Muscle of arm (tissue), 12 donors: ENCODE data around the gene KCNC4. TPM values are rescaled to one million over a fixed set of nuclear protein-coding genes. Genes with fewer than 3 reads are reported as not detected.

Experiments used
- DNase-seq: peaks from one replicate; pipeline ENCODE4 v3.0.0-alpha.2; 2013
- polyA plus RNA-seq, 12 donors: library from polyadenylated mRNA; unstranded; fragments of 120-200 nt; gene quantifications; one replicate each; pipeline ENCODE4 v1.2.1, GENCODE V29; 2013; ENCODE audit not compliant: insufficient read length in 12 of 12

Gene KCNC4
- polyA plus RNA-seq, 12 donors, result 4.7 to 21.9 (median 7.6) TPM; not detected in 1

DNA sequence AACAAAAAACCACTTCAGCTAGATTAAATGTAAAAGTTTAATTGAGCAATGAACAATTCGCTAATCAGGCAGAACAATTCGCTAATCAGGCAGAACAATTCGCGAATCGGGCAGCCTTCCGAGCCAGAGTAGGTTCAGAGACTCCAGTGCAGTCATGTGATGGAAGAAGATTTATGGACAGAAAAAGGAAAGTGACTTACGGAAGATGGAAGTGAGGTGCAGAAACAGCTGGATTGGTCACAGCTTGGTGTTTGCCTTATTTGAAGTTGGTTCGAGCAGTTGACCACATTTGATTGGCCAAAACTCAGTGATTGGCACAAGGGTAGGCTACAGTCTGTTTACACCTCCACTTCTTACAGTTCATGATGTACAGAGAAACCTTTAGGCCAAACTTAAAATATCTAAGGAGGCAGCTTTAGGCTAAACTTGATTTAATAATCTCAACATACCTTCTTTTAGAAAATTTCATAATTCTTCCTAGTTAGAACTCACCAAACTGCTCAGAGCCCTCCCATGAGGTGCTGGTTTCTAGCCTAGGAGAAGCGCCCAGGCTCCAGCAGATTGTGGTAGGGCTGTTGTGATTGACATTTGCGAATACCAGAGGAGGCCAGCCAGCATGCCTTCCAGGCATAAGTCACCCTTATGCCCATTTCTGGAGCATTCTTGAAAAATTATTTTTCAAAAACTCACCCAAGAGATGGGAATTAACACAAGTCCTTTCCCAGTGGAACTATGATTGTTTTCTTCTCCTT is 22.8 kb upstream of the KCNC4 start:
- DNase-seq, result no peak

DNA sequence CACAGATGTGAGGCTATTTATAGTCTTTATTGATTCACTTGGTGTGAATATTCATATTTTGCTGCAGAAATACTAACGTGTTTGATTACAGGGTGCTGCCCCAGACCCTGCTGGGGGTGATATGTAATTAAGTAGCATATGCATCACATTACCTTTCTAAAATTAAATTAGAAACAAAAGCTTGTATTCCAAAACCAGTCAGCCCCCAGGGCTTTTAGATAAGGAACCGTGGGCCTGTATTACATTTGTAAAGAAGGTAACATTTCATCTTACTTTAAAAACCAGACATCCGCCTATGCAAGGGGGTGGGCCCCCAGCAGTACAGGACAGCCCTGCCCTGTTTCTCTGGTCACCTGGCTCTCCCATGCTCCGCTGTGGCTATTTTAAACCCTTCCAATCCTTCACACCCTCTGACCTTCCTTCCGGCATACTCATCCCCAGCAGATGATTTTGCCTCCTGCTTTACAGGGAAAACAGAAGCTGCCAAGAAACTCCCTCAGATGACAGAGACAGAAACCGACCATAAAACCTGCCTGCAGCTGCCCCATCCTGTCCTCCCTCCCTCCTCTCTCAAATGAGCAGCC is 22.0 kb upstream of the KCNC4 start:
- DNase-seq, result no peak

DNA sequence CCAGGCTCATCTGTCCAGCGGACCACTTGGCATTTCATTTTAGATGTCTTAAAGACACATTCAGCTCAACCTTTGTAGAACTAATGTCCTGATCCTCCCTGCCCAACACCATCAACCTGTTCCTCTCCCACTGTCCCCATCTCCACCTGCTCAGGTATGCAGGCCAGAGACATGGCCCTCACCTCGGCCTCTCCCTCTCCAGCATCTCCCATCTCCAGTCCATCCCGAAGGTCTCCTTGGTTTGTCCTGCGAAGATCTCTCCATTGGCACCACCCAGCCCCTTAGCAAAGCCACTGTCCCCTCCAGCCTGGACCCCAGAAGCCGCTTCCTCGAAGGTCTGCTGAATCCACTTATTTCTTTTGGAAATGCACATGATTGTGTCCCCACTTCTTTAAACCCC is 20.9 kb upstream of the KCNC4 start:
- DNase-seq, result no peak

DNA sequence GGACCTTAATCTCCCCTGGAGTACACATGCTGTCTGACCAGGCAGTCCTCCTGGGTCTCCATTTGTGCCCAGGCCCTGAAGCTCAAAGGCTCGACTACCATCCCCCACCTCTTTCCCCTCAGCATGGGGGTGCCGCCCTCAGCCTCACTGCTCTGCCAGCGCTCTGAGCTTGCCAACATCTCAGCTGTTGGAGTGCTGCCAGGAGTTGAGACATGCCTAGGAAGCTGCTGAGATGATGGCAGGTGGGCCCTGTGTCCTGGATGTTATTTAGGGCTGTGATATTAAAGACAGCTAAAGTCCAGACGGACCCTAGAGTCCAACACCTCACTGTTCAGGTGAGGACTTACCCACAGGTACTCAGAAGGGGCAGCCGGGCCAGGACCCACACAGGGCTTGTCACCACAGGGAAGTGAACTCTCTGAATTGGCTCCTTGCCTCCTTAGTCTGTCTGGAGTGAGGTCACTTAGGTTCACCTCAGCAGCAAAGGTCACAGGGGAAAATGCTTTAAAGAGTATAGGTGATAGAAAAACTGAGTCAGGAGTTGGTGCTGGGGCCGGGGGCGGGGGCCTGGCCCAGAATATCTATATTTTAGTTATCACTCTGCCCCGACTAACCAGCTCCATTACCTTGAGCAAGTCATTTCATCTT is 19.7 kb upstream of the KCNC4 start:
- DNase-seq, result no peak

DNA sequence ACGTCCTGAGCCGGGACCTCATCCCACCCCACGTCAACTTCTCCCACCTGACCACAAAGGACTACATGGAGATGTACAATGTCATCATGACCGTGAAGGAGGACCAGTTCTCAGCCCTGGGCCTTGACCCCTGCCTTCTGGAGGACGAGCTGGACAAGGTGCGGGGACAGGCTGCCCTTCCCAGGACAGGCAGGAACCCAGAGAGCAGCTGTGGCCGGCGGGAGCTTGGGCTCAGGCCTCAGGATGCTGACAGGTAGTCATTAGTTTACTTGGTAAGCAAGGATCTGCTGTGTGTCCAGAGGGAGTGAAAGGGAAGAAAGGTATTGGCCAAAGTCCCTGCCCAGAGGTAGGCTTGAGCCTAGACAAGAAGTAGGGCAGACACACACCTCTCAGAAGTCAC is 17.6 kb upstream of the KCNC4 start:
- no peak for DNase-seq

DNA sequence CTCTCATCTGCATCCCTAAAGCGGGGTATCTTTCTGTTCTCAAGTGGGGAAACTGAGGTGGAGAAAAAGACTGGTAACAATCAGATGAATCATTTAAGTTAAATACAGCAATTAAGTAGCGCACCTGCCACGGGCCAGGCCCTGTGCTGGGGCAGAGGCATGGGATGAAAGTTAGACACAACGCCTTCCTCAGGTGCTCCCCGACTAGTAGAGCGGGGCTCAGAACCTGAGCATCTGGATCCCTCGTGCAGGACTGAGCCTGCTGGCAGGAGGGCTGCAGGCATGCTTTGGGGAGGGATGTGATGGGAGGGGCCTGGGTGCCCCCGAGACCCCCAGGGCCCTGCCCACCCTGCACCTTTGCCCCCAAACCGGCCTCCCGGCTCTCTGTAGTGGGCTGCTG is 14.9 kb upstream of the KCNC4 start:
- no peak for DNase-seq

DNA sequence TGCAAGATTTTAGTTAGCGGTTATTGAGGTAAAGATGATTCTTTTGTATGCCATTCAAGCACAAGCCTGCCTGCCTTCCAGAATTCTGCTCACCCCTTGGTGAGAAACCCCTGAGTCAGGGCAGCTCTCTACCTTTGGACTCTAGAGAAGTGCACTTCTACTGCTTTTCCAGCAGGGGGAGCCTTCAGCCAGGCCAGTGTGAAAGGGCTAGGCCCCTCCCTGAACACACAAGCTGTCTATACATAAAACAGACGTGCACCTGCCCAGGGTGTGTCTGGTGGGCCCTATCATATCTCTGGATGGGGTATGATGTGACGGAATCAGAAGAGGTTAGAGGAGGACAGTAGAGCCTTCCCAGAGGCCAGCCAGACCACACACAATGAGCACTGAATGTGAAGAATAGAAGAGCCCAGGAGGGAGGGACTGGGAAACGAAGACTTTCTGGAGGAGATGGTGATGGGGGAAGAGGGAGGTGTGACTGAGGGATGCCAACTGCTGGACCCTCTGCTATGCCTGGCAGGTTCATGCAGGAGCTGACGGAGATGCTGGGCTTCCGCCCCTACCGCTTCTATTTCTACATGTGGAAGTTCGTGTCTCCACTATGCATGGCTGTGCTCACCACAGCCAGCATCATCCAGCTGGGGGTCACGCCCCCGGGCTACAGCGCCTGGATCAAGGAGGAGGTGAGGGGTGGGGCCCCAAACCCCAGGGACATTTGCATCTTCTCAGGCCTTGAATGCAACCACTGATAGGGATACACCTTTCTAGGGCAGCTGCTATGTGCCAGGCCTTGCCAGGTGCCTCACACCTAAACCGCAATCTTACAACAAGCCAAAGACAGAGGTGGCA is 13.0 kb upstream of the KCNC4 start:
- DNase-seq, result no peak

DNA sequence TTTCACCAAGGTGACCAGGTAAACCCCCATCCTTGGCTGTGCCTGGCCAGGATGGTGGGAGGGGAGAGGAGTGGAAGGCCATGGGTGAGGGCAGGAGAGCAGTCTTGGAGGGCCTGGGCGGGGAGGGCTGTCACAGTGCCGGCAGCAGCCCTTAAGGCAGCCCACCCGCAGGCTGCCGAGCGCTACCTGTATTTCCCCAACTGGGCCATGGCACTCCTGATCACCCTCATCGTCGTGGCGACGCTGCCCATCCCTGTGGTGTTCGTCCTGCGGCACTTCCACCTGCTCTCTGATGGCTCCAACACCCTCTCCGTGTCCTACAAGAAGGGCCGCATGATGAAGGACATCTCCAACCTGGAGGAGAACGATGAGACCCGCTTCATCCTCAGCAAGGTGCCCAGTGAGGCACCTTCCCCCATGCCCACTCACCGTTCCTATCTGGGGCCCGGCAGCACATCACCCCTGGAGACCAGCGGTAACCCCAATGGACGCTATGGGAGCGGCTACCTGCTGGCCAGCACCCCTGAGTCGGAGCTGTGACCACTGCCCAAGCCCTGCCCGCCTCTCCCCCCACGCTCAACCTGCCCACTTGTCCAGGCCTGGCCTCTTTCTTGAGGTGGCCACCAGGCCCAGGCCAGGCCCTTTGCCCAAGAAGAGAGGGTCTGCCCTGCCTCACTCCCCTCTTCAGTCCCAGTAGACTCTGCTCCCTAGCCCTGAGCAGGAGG is 12.0 kb upstream of the KCNC4 start:
- no peak for DNase-seq

DNA sequence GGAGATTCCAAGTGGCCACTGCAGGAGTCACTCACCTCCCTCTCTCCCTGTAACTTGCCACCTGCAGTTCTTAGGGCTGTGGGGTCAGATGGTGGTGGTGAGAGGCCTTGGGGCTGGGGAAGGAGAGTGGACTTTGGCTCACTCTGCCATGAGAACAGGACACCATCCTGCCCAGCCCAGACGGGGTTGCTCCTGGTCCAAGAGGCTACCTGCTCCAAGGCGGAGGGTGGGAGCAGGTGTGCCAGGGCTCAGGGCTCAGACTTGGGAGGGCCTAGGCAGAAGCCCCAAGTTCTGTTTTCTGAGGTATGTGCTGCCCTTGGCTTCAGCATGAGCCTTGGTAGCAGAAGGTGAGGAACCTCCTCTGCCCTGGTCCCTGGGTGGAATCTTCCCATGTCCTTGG is 11.4 kb upstream of the KCNC4 start:
- no peak for DNase-seq

DNA sequence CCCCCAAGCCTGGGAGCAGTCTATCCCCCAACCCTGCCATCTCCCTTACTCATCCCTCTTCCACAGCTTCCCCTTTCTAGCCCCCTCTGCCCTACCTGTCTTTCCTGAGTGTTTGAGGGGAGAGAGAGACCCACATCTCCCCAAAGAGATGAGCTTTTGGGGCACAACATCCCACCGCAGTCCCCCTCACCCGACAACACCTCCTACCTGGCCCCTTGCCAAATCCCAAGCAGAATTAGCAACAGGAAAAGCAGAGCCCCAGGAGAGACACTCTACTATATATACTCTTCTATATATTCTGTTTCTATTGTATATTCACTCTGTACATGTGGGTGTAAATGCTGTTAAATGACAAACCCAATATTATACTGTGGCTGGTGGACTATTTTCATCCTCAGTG is 9.9 kb upstream of the KCNC4 start:
- no peak for DNase-seq

DNA sequence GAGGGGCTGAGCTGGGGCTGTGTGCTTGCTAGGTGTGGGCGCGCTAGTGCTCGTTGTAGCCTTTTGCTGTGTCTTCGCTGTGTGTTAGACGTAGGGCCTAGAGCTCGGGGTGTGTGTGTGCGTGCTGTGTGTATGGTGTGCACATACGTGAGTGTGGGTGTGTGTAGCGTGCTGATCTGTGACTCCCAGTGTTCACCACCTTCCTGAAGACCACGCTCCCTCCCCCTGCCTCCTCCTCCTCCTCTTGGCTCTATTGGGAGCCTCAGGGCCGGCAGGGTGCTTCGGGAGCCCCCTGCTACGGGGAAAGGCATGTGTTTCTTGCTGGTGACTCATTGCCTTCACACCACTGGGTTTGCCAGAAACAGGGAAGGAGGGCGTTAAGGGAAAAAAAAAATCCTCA is 9.4 kb upstream of the KCNC4 start:
- no peak for DNase-seq

DNA sequence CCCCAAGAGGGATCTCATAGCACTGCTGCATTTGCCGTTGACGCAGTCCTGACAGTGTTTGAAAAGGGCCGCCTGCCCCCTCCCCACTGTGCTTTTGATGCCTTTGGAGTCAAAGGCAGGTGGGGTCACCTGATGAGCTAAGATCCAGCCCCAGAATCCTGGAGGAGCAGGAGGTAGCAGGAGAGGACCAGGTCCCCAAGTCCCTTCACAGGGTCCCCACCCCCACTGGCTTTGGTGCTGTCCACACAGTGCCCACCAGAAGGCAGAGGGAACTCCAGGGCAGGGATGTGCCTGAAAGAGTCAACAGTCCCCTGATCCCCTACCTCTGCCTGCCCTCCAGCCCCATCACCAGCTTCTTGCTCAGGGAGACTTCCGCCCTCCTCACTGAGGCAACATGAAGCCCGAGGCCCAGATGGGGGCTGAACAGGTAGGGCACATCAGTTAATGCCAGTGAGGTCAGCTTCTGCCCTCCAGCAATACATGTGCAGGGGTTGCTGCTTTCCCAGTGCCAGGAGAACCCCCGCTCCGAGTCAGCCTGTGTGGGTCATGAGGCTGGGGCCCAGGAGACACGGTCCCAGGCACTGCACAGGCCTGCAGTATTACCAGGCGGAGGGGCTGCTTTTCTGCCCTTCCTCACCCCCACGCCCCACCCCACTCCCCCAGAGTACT is 8.8 kb upstream of the KCNC4 start:
- DNase-seq, result no peak

DNA sequence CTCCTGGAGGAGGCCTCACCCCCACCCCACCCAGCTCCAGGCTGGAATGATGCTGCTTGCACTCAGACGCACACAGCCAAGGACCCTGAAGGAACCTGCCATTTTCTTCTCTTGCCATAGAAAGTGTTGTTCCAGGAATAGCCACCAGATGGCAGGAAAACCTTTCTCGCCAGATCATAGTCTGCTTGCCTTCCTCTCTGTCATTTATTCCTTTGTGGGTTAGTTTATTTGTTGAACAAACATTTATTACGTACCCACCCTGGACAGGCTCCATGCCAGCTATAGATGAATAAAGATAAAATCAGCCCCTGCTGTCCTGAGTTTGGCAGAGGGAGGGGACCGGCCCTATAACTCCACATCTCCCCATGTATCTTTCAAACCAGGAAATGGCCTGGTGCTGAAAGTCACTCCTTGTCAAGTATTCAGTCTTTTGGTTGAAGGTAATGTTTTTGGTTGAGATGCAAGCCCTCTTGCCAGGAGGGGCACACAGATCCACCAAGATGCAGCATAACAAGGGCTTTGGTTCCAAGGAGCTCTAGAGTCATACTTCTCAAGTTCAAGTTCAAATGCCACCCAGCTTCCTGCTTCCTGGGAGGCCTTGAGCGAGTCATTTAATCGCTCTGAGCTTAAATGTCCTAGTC is 7.0 kb upstream of the KCNC4 start:
- DNase-seq, result peak; percentile 64

DNA sequence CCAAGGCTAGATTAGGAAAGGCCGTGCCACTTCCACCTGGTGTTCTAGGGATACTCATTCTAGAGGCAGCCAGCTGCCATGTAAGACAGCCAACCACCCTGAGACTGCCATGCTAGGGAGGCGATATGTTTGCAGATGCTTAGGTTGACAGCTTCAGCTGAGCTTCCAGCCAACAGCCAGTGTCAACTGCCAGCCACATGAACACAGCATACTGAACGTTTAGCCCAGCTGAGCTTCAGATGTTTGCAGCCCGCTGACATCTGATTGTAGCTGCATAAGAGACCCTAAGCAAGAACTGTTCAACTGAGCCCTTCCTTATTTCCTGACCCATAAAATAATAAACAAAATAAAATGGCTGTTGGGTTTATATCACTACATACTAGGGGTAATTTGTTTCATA is 5.0 kb upstream of the KCNC4 start:
- DNase-seq, result no peak

DNA sequence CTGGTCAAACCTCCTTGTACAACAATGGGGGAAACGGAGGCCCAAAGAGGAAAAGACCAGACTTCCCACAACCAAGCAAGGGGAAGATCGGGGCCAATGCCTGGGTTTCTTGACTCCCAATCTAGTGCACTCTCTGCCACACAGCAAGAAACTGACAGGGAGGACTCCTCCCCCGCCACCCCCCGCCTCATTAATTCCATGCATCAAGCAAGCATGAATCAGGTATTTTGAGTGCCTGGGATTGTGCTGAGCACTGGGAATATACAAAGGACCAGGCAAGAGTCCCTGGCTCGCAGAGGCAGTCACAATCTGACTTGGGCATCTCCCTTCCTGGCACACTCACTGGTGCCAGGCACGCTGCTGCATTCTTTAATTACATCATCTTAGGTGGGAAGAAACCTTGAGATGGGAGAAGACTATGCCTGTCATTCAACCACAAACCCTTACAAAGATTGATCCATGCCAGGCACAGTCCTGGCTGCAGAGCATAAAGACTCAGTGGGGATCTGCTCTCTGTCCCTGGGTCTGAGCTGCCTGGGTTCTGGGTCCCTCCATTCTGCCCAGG is 4.4 kb upstream of the KCNC4 start:
- DNase-seq, result no peak

DNA sequence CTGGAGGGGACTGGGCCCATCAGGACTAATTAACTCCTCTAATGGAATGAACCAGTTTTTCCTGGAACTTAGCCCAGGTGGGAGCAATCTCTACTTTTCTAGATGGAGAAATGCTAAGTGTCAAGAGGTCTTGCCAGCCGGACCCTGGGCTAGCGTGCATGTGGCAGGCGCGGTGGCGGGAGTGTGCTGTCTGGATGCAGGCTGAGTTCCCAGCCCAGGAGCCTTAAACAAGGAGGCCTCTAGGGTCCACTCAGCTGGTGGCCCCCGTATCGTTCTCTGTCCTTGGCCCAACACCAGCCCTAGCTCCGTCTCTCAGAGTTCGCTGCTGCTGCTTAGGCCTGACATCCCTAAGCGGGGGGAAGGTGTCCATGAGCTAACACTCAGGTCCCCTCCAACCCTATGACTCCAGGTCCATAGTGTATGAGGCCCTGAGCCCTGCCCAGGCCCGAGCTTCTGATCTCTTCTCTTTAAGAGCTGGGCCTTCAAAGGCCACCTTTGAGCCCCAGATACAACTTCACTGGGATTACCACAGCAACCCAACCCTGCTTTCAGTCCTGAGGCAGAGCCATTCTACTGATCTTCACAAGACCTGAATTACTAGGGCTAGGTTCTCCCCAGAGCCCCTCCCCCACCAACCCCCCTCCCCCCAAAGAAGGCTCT is 3.7 kb upstream of the KCNC4 start:
- DNase-seq, result no peak

DNA sequence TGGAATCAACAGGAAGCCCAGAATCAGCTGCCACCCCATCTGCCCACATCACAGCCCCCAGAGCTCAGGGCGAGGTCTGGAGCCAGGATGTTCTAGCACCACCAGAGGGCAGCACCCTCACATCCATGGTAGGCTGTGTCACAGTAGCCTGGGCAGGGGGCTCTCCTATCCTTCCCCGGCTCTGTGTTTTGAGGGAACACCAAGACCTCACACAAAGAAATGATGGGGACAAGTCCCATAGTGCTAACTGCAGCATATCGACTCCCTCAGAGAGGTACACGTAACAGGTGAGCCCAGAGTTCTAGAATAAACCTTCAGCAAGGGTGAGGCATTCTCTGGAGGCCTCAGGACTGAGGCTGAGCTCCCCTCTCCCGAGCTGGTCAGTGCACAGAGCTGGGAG is 2.3 kb upstream of the KCNC4 start:
- DNase-seq, result no peak

DNA sequence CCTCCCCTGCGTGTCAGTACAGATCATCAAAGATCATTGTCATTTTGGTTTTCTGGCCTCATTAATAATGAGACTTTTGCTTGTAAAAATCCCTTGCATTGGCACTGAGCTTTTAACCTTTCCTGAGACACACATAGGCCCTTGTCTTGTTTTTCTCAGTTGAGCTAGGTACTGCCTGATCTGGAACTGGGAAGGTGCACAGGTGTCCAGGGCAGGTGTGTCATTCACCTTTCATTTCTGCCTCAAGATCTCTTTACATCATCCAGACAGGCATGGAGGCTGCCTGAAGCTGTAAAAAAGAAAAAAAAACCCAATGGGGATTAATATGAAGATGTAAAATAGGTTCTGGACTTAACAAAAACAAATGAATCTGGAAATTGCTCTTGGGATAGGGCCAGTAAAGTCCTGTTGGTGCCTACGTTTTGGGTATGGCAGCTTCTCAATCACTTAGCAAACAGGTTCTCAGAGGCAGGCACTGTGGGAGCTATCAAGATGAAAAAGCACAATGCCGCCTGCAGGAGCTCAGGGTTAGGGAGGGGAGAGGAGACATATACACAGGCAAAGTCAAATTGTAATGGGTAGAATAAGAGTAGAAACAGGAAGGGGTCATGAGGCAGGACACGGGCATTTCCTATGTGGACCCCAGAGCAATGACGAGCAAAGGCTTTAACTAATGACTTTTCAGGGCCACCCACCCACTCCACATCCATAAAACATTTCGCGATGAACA is 1.0 kb upstream of the KCNC4 start:
- DNase-seq, result no peak
